Body of pancreas (tissue), 4 donors: ENCODE results near the gene ZFHX2.

Experiments
- POLR2A ChIP-seq, 3 donors: fragments of 450-650 bp; IDR thresholded peaks; one replicate each; pipeline ENCODE4 v1.6.1; 2016; ENCODE audit warnings: antibody characterized with exemption in 3 of 3, mild to moderate bottlenecking in 2 of 3
- TF ChIP-seq, protein P1 (sequence below), 7 experiments: fragments of 450-650 bp in 4 of 7; fragments of 200-600 bp in 3 of 7; sonication (generic) in 3 of 7; IDR thresholded peaks; one replicate each; pipeline ENCODE4 v1.5.1; 2016 to 2019; ENCODE audit warnings: antibody characterized with exemption in 7 of 7

GRCh38 chr14:23556700-23557440 is 5.3 kb upstream of the ZFHX2 start:
- TF ChIP-seq, protein P1, sequence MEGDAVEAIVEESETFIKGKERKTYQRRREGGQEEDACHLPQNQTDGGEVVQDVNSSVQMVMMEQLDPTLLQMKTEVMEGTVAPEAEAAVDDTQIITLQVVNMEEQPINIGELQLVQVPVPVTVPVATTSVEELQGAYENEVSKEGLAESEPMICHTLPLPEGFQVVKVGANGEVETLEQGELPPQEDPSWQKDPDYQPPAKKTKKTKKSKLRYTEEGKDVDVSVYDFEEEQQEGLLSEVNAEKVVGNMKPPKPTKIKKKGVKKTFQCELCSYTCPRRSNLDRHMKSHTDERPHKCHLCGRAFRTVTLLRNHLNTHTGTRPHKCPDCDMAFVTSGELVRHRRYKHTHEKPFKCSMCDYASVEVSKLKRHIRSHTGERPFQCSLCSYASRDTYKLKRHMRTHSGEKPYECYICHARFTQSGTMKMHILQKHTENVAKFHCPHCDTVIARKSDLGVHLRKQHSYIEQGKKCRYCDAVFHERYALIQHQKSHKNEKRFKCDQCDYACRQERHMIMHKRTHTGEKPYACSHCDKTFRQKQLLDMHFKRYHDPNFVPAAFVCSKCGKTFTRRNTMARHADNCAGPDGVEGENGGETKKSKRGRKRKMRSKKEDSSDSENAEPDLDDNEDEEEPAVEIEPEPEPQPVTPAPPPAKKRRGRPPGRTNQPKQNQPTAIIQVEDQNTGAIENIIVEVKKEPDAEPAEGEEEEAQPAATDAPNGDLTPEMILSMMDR (IDR thresholded peaks at IDR 0.05), result no peak
- TF ChIP-seq POLR2A (IDR thresholded peaks at IDR 0.05), result no peak
